Stimulated activated CD4-positive, alpha-beta T cell treated with anti-CD3 and anti-CD28 coated beads, Interleukin-4, amount 100 ng/mL, for 48 hours (primary cell): Measurements from ENCODE around the gene LSM2.

Experiments used
- DNase-seq, 2 donors: peaks; one replicate each; pipeline ENCODE4 v3.0.0-alpha.2; 2020; ENCODE audit warnings: low read depth in 2 of 2

LSM2 gene

DNA sequence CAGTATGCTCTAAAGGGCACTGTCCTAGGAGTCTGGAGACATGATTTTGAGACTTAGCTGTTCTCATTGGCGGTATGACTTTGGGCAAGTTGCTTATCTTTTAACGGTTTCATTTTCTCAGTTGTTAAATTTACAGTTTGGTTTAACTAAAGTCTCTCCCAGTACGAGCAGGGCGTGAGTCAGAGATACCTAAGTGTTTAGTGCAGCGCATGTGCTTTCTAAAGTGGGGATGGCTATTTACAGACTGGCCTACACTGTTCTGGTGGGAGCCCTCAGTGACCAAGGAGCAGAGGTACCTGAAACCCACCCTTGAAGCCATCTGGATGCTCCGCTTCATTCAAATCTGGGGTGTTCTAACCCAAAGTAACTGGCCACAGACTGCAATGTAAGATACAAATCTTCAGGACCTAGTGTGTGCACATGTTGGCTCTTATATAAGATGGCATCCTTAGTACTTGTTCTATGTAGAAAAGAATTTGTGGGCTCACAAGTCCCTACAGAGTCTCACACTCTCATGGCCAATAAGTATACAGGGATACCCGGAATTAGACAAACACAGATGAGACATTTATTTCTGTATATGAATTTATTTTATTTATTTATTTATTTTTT, 56.2 kb downstream of the LSM2 start:
- no peak for DNase-seq

DNA sequence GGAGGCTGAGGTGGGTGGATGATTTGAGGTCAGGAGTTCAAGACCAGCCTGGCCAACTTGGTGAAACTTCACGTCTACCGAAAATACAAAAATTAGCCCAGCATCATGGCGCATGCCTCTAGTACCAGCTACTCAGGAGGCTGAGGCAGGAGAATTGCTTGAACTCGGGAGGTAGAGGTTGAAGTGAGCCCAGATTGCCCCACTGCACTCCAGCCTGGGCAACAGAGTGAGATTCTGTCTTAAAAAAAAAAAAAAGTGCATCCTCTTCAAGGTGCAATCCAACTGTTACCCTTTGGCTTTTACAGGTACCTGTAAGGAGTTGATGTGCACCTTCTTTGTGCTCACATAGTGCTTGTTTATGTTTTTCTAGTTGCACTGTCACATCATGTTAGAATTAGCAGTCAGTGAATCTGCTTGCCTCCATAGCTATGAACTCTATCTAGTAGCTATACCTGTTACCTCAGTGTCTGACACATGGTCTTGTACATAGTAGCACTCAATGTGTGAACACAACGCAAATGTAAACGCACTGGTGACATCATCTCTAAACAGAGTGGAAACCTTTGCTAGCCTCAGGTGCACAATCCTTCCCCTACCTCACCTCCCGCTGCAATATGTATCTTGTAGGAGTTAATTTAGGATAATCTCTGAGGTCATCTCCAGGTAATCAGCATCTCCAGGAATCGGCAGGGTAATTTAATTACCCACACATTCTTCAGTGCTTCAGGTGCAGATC, 57.3 kb downstream of the LSM2 start:
- no peak for DNase-seq
